GM10248 (cell line): ENCODE data around the gene TEP1.

Source experiments
- CTCF ChIA-PET: fragments of 300-600 bp; sonication (Branson Sonifier 250); formaldehyde crosslinking; extraction: SDS; loops from one replicate; lab custom pipeline; 2021; ENCODE audit warnings: antibody characterized with exemption; lab: Yijun Ruan, JAX
- POLR2A ChIA-PET: fragments of 350-650 bp; sonication (Branson Sonifier 250); formaldehyde crosslinking; extraction: SDS; loops from one replicate; lab custom pipeline; 2020; ENCODE audit warnings: antibody characterized with exemption; lab: Yijun Ruan, JAX
- DNase-seq: peaks from one replicate; pipeline ENCODE4 v3.0.0; 2012; ENCODE audit errors: extremely low spot score
- TF ChIP-seq, protein P1 (sequence below): IDR thresholded peaks from 2 replicates; pipeline ENCODE4 v1.5.1; 2012; ENCODE audit warnings: mild to moderate bottlenecking, low read depth; ENCODE audit errors: extremely low read depth, missing control alignments, control extremely low read depth

The TEP1 gene

DNA sequence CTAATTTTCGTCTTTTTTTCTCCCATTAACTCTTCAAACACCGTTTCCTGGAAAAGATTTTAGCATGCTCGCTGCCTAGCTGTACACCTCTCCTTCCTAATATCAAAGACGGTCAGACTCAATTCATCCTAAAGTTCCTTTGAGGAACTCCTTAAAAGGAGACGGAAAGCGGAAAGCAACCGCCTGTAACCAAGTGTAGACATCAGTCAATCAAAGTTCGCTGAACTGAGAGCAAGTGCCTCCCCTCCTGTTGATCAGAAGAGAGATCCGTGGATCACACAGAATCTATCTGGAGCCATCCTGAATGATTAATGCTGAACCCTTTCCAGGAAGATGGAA is 412 bp upstream of the TEP1 start:
- ChIA-PET CTCF (interaction anchor here (1.3 to 4.4 kb wide), 11 partner anchors 10 to 197 kb away, joined by 3 to 54 read pairs (median 15); partner anchors contain the start of genes APEX1, OSGEP, PARP2 and PIP4P1), POLR2A (interaction anchor here (0.5 to 1.0 kb wide), 2 partner anchors 48 to 841 kb away, joined by 3 to 5 read pairs; partner anchors contain the start of gene PIP4P1)
- TF ChIP-seq, protein P1, sequence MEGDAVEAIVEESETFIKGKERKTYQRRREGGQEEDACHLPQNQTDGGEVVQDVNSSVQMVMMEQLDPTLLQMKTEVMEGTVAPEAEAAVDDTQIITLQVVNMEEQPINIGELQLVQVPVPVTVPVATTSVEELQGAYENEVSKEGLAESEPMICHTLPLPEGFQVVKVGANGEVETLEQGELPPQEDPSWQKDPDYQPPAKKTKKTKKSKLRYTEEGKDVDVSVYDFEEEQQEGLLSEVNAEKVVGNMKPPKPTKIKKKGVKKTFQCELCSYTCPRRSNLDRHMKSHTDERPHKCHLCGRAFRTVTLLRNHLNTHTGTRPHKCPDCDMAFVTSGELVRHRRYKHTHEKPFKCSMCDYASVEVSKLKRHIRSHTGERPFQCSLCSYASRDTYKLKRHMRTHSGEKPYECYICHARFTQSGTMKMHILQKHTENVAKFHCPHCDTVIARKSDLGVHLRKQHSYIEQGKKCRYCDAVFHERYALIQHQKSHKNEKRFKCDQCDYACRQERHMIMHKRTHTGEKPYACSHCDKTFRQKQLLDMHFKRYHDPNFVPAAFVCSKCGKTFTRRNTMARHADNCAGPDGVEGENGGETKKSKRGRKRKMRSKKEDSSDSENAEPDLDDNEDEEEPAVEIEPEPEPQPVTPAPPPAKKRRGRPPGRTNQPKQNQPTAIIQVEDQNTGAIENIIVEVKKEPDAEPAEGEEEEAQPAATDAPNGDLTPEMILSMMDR = no peak
- peak; percentile 55 for DNase-seq

DNA sequence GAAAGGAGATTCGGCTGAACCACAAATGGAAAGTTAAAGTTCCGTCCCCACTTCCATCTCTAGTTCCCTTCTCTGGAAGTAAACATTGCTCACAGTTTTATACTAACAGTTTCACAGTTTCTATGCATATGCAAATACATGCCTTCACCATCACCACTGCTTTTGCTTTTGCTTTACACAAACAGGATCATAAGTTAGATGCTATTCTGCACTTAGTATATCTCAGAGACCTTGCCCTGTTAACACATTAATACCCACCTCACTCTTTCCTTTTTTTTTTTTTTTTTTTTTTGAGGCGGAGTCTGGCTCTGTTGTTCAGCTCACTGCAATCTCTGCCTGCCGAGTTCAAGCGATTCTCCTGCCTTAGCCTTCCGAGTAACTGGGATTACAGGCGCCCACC is 890 bp downstream of the TEP1 start:
- DNase-seq = peak; percentile 51
- TF ChIP-seq, protein P1 = no peak
- ChIA-PET CTCF (interaction anchor here (3.8 to 4.4 kb wide), 2 partner anchors 9 to 12 kb away, joined by 49 to 54 read pairs; no protein-coding TSS in a partner anchor), POLR2A (interaction anchor here (1.5 kb wide), 1 partner anchor 43 kb away, joined by 5 read pairs; the partner anchor contains the start of gene APEX1)

DNA sequence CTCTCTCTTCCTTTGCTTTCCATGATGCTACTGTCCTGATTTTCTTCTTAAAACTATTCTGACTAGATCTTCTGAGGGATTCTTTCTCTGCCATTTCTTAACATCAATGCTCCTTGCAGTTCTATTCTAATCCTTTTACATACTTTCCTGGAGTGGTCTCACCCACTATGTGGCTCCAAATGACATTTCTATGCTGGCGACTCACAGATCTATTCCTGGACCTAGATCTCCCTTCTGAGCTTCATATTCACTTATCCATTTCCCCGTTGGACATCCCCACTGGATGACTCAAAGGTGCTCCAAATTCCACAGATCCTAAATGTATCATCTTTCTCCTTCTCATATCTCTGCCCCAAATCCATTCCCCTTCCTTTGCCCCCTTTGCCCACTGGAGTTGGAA is 4.1 kb downstream of the TEP1 start:
- CTCF ChIA-PET = no interaction called here
- TF ChIP-seq, protein P1 = no peak
- no peak for DNase-seq
- POLR2A ChIA-PET = interaction anchor here (0.6 kb wide), 1 partner anchor 61 kb away, joined by 5 read pairs; no protein-coding TSS in a partner anchor

DNA sequence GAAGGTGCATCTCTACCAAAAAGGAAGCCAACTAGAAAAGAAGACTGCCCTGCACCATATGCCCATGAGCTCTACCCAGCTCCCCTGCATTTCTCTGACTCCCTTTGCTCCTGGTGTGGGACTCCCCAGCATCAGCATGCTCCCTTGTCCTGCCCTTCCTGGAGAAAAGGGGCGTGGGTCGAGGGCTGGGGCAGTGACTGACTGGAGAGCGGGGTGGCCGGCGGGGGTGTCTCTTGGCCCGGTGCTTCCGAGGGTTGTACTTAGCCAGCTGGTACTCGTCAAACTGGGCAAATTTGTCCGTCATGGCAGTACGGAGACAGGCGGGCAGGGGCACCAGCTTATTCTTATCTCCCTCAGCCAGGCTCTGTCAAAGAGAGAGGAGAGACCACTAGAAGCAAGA is 9.8 kb downstream of the TEP1 start:
- no peak for DNase-seq
- CTCF ChIA-PET = interaction anchor here (0.7 to 5.9 kb wide), 4 partner anchors 8 to 288 kb away, joined by 3 to 49 read pairs (median 4); partner anchors contain the start of gene TEP1
- POLR2A ChIA-PET = no interaction called here
- TF ChIP-seq, protein P1 = no peak

DNA sequence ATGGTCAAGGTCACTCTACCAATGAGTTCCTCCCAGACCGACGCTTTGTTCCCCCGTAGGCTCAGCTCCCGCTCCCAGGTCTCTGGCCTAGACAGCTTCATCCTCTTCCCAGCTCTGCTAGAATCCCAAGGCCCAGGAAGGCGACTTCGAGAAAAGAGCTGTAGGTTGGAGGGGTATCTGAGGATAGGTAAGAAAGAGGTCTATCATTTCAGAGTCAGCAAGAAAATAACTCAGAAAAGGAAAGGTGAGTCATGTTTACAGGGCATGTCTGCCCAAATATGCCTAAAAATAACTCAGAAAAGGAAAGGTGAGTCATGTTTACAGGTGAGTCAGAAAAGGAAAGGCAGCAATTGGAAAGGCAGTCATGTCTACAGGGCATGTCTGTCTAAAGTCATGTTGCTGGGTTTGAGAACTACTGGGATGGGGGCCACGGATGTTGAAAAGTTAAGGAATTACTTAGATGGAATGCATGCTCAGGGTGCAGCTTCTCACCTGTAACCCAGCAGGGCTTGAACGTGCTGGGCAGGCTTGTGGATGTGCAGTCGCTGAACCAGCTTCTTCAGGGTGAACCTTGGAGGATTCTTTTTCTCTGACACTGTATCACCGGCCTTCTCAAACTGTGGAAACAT is 12.2 kb downstream of the TEP1 start:
- CTCF ChIA-PET = interaction anchor here (0.7 to 5.9 kb wide), 4 partner anchors 9 to 73 kb away, joined by 3 to 49 read pairs (median 3); partner anchors contain the start of gene TEP1

DNA sequence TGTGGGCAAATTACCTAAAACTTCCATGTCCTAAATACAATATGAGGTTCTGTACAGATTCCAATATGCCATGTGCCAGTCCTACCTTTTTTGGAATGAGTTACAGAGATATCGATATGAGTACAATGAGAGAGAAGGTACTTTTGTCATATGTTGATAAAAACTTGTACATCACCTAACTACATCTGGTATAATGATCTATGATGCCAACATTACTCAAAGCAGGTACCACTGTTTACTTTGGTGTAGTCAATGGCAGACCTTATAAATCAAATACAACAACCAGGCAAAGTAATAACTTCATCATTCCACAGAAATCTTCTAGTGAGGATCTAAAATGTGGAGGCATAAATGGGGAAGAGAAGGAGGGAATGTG is 12.7 kb downstream of the TEP1 start:
- POLR2A ChIA-PET = no interaction called here
- TF ChIP-seq, protein P1 = no peak
- no peak for DNase-seq
- CTCF ChIA-PET = interaction anchor here (1.4 to 5.9 kb wide), 2 partner anchors 14 to 73 kb away, joined by 3 to 49 read pairs; partner anchors contain the start of gene TEP1

More for the DNA sequence above, 12.2 kb downstream of the TEP1 start:
- TF ChIP-seq, protein P1 = no peak
- no peak for DNase-seq
- POLR2A ChIA-PET = no interaction called here
